ENCODE measurements around the gene SMYD2. TPM values are rescaled to one million over a fixed set of nuclear protein-coding genes. Genes with fewer than 3 reads are reported as not detected.

The SMYD2 gene
- total and polyA plus RNA-seq, 10 of the 15 experiments (the other 5 are each of a cell fraction or from before 2014, with no cell fraction given): 8.3 to 55.7 (median 26.4) TPM

GRCh38 chr1:214301526-214301925 lies 20.6 kb downstream of the SMYD2 start:
- Histone ChIP-seq H3K27me3 (replicated peaks in 1 of 2; ENCODE audit: control insufficient read depth in 2 of 2, insufficient read depth in 2 of 2, low read length in 1 of 2) (no peaks in the 10 kb centered on the region), H3K9me3 (replicated peaks; ENCODE audit: control insufficient read depth, insufficient read depth, low read length) (no peaks in the 10 kb centered on the region), H3K79me2 (ENCODE audit: control insufficient read depth, insufficient read depth, low read length) (no peaks in the 10 kb centered on the region), H3K27ac (ENCODE audit: control insufficient read depth, insufficient read depth) (no peak overlapping the region), H2AFZ (ENCODE audit: control insufficient read depth, low read depth, low read length) (no peak overlapping the region), H3K4me2 (ENCODE audit: control insufficient read depth, insufficient read depth) (no peak overlapping the region), H3K4me1 (ENCODE audit: control insufficient read depth, insufficient read depth, low read length) (peaks cover 5% of the 10 kb centered on the region; the same call in 1 of the 2 replicates), H3K4me3 (no peak overlapping the region), H3K36me3 (ENCODE audit: control insufficient read depth in 2 of 2, insufficient read depth in 2 of 2, low read length in 1 of 2) (no peaks in the 10 kb centered on the region), H4K20me1 (ENCODE audit: control insufficient read depth, insufficient read depth) (no peaks in the 10 kb centered on the region), H3K9ac (ENCODE audit: control insufficient read depth, insufficient read depth, low read length) (no peak overlapping the region)
- FAIRE-seq (no peak), ATAC-seq (no peak), DNase-seq (ENCODE audit: low read depth, low spot score) (no peak)
- ChIA-PET CTCF (interaction anchor here (1.9 to 2.4 kb wide), 2 partner anchors 29 to 40 kb away, joined by 13 to 16 read pairs; no protein-coding TSS in a partner anchor), SMC1A (ENCODE audit: uncharacterized antibody, unreplicated experiment) (interaction anchor here (1.2 kb wide), 1 partner anchor 15 kb away, joined by 4 read pairs; no protein-coding TSS in a partner anchor), POLR2A (interaction anchor here (1.5 kb wide), 1 partner anchor 11 kb away, joined by 4 read pairs; no protein-coding TSS in a partner anchor), RAD21 (ENCODE audit: unreplicated experiment) (interaction anchor here (0.6 kb wide), 1 partner anchor 20 kb away, joined by 3 read pairs; no protein-coding TSS in a partner anchor)
- intact Hi-C loops (cut with micrococcal nuclease; ENCODE audit: unreplicated experiment) (no loop called here), in situ Hi-C loops (cut with MboI) (no loop called here)
- no peak for TF ChIP-seq KLF5 (IDR thresholded peaks at IDR 0.05; ENCODE audit: partially characterized antibody)
- BruUV-seq (replicated peaks): no TSS peak

- ChIA-PET SMC1A (ENCODE audit: uncharacterized antibody, unreplicated experiment) (interaction anchor here (0.5 to 2.1 kb wide), 3 partner anchors 8 to 1822 kb away, joined by 3 to 9 read pairs (median 4); no protein-coding TSS in a partner anchor), RAD21 (ENCODE audit: unreplicated experiment) (interaction anchor here (3.0 kb wide), 1 partner anchor 25 kb away, joined by 10 read pairs; no protein-coding TSS in a partner anchor), POLR2A (no interaction called here), CTCF (interaction anchor here (1.2 to 2.7 kb wide), 2 partner anchors 28 to 29 kb away, joined by 8 to 12 read pairs; no protein-coding TSS in a partner anchor)
- FAIRE-seq (no peak), ATAC-seq (no peak), DNase-seq (ENCODE audit: low read depth, low spot score) (no peak)
- in situ Hi-C loops (cut with MboI): no loop called here
- no TSS peak for BruUV-seq (replicated peaks)
- intact Hi-C loops (cut with micrococcal nuclease; ENCODE audit: unreplicated experiment): no loop called here
- Histone ChIP-seq H3K9me3 (replicated peaks; ENCODE audit: control insufficient read depth, insufficient read depth, low read length) (no peaks in the 10 kb centered on the region), H3K4me2 (ENCODE audit: control insufficient read depth, insufficient read depth) (no peak overlapping the region), H4K20me1 (ENCODE audit: control insufficient read depth, insufficient read depth) (no peaks in the 10 kb centered on the region), H3K79me2 (ENCODE audit: control insufficient read depth, insufficient read depth, low read length) (no peaks in the 10 kb centered on the region), H3K9ac (ENCODE audit: control insufficient read depth, insufficient read depth, low read length) (no peak overlapping the region), H3K27me3 (replicated peaks in 1 of 2; ENCODE audit: control insufficient read depth in 2 of 2, insufficient read depth in 2 of 2, low read length in 1 of 2) (no peaks in the 10 kb centered on the region), H3K27ac (ENCODE audit: control insufficient read depth, insufficient read depth) (no peak overlapping the region), H3K4me3 (no peak overlapping the region), H3K4me1 (ENCODE audit: control insufficient read depth, insufficient read depth, low read length) (no peaks in the 10 kb centered on the region), H3K36me3 (ENCODE audit: control insufficient read depth in 2 of 2, insufficient read depth in 2 of 2, low read length in 1 of 2) (no peaks in the 10 kb centered on the region), H2AFZ (ENCODE audit: control insufficient read depth, low read depth, low read length) (no peak overlapping the region)
- WGBS (ENCODE audit: insufficient coverage, insufficient replicate concordance, low lambda C conversion rate, missing lambda C conversion rate): 81% methylated on average over 25 of the region's 25 CpGs
- TF ChIP-seq PBX3 (IDR thresholded peaks at IDR 0.05; ENCODE audit: insufficient replicate concordance, low read depth, low read length) (no peak), MEF2A (IDR thresholded peaks at IDR 0.05; ENCODE audit: insufficient read depth, low read depth, low read length) (no peak)
These were observed 22.4 kb downstream of the SMYD2 start for GRCh38 chr1:214303141-214303930.

Measured in GM12878 (cell line).